SK-N-SH treated with all-trans-retinoic acid at 6 μM for 48 hours (cell line): ENCODE measurements around the gene CLOCK.

Experiments
- ATAC-seq: fragments of 200-7000 bp; cut with Tn5 transposase; 3 replicates; pipeline ENCODE4 v1.9.1; 2020; ENCODE audit warnings: mild to moderate bottlenecking, moderate library complexity
- ARNTL ChIP-seq: fragments of 450-650 bp; formaldehyde crosslinking; IDR thresholded peaks from 2 replicates; pipeline ENCODE4 v1.5.0; 2020; ENCODE audit warnings: low read depth, mild to moderate bottlenecking, moderate library complexity, borderline replicate concordance
- BACH2 ChIP-seq: fragments of 250-450 bp; sonication (Bioruptor Pico); IDR thresholded peaks from 2 replicates; pipeline ENCODE4 v1.9.0; 2021; ENCODE audit warnings: mild to moderate bottlenecking, borderline replicate concordance
- CSDC2 ChIP-seq: fragments of 250-450 bp; sonication (Bioruptor Pico); IDR thresholded peaks from 2 replicates; pipeline ENCODE4 v1.5.0; 2020; ENCODE audit warnings: mild to moderate bottlenecking, moderate library complexity
- ESRRG ChIP-seq: fragments of 250-450 bp; sonication (Bioruptor Pico); IDR thresholded peaks from 2 replicates; pipeline ENCODE4 v1.6.1; 2021; ENCODE audit warnings: mild to moderate bottlenecking
- GLIS3 ChIP-seq: fragments of 250-450 bp; sonication (Bioruptor Pico); IDR thresholded peaks from 2 replicates; pipeline ENCODE4 v1.5.0; 2020; ENCODE audit warnings: mild to moderate bottlenecking, moderate library complexity
- ISL1 ChIP-seq: fragments of 250-450 bp; sonication (Bioruptor Pico); IDR thresholded peaks from 2 replicates; pipeline ENCODE4 v2.1.2; 2022; ENCODE audit warnings: mild to moderate bottlenecking, moderate library complexity
- OSR1 ChIP-seq: fragments of 250-450 bp; sonication (Bioruptor Pico); IDR thresholded peaks from 2 replicates; pipeline ENCODE4 v1.8.0; 2022; ENCODE audit warnings: moderate library complexity, mild to moderate bottlenecking, inconsistent platforms
- PPARA ChIP-seq: fragments of 250-450 bp; sonication (Bioruptor Pico); IDR thresholded peaks from 2 replicates; pipeline ENCODE4 v1.5.0; 2020; ENCODE audit warnings: mild to moderate bottlenecking, borderline replicate concordance
- RARB ChIP-seq: fragments of 250-450 bp; sonication (Bioruptor Pico); IDR thresholded peaks from 2 replicates; pipeline ENCODE4 v1.8.0; 2021; ENCODE audit warnings: mild to moderate bottlenecking, moderate library complexity
- SNAI2 ChIP-seq: fragments of 250-450 bp; sonication (Bioruptor Pico); IDR thresholded peaks from 2 replicates; pipeline ENCODE4 v1.5.0; 2020; ENCODE audit warnings: mild to moderate bottlenecking, moderate library complexity
- TCF4 ChIP-seq: fragments of 250-450 bp; sonication (Bioruptor Pico); IDR thresholded peaks from 2 replicates; pipeline ENCODE4 v1.8.0; 2021; ENCODE audit warnings: mild to moderate bottlenecking, moderate library complexity, borderline replicate concordance
- TOX ChIP-seq: fragments of 250-450 bp; sonication (Bioruptor Pico); IDR thresholded peaks from 2 replicates; pipeline ENCODE4 v1.8.0; 2021; ENCODE audit warnings: mild to moderate bottlenecking, moderate library complexity, borderline replicate concordance
- ZC3H10 ChIP-seq: fragments of 250-450 bp; sonication (Bioruptor Pico); IDR thresholded peaks from 2 replicates; pipeline ENCODE4 v1.5.1; 2021; ENCODE audit warnings: mild to moderate bottlenecking, moderate library complexity
- ZFP3 ChIP-seq: fragments of 250-450 bp; sonication (Bioruptor Pico); IDR thresholded peaks from 2 replicates; pipeline ENCODE4 v1.5.0; 2020; ENCODE audit warnings: mild to moderate bottlenecking, moderate library complexity
- ZFP30 ChIP-seq: fragments of 450-650 bp; formaldehyde crosslinking; IDR thresholded peaks from 2 replicates; pipeline ENCODE4 v1.5.0; 2022; ENCODE audit warnings: mild to moderate bottlenecking, moderate library complexity
- ZNF565 ChIP-seq: fragments of 450-650 bp; formaldehyde crosslinking; conservative IDR thresholded peaks from 2 replicates; pipeline ENCODE4 v1.5.0; 2020; ENCODE audit warnings: low read depth, mild to moderate bottlenecking, moderate library complexity
- ZNF70 ChIP-seq: fragments of 450-650 bp; formaldehyde crosslinking; IDR thresholded peaks from 2 replicates; pipeline ENCODE4 v1.5.0; 2020; ENCODE audit warnings: mild to moderate bottlenecking, moderate library complexity
- ZNF8 ChIP-seq: fragments of 450-650 bp; formaldehyde crosslinking; IDR thresholded peaks from 2 replicates; pipeline ENCODE4 v1.5.0; 2020; ENCODE audit warnings: mild to moderate bottlenecking, moderate library complexity
- TF ChIP-seq, protein P1 (sequence below): fragments of 250-450 bp; sonication (Bioruptor Pico); IDR thresholded peaks from 2 replicates; pipeline ENCODE4 v1.5.1; 2020; ENCODE audit warnings: low read depth, mild to moderate bottlenecking, moderate library complexity
- TF ChIP-seq, protein P2 (sequence below): fragments of 250-450 bp; sonication (Bioruptor Pico); IDR thresholded peaks from 2 replicates; pipeline ENCODE4 v1.8.0; 2021; ENCODE audit warnings: low read depth, mild to moderate bottlenecking, moderate library complexity, borderline replicate concordance
- TF ChIP-seq, protein P3 (sequence below): fragments of 250-450 bp; sonication (Bioruptor Pico); IDR thresholded peaks from 2 replicates; pipeline ENCODE4 v1.5.1; 2021; ENCODE audit warnings: mild to moderate bottlenecking, moderate library complexity
- TF ChIP-seq, protein P4 (sequence below): fragments of 250-450 bp; sonication (Bioruptor Pico); IDR thresholded peaks from 2 replicates; pipeline ENCODE4 v1.5.0; 2020; ENCODE audit warnings: mild to moderate bottlenecking, moderate library complexity
- TF ChIP-seq, protein P5 (sequence below): fragments of 250-450 bp; sonication (Bioruptor Pico); IDR thresholded peaks from 2 replicates; pipeline ENCODE4 v1.8.0; 2020; ENCODE audit warnings: mild to moderate bottlenecking, moderate library complexity, borderline replicate concordance

The CLOCK gene

DNA sequence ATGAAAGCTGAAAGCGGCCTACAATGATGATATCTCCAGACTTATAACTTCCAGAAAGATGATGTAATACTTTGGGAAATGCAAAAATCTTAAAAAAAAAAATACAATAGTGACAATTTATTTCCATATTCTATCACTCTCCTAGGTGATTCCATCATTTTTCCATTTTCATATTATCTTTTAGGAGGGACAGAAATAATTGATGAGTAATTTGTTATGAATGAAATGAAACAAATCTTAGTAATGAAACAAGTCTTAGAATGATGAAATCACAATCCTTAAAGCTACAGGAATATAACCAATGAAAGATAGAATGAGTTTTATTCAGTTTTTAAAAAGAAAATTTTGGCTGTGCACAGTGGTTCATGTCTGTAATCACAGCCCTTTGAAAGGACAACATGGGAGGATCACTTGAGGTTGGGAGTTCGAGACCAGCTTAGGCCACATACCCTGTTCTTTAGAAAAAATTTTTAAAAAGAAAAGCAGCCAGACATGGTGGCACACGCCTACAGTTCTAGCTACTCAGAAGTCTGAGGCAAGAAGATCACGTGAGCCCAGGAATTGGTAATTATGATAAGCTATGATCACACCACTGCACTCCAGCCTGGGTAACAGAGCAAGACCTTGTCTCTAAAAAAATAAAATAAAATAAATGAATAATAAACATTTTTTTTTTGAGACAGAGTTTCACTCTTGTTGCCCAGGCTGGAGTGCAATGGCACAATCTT, 21.7 kb downstream of the CLOCK start:
- no peak for TF ChIP-seq TCF4 (CRISPR knock-in tag)
- TF ChIP-seq, protein P1, sequence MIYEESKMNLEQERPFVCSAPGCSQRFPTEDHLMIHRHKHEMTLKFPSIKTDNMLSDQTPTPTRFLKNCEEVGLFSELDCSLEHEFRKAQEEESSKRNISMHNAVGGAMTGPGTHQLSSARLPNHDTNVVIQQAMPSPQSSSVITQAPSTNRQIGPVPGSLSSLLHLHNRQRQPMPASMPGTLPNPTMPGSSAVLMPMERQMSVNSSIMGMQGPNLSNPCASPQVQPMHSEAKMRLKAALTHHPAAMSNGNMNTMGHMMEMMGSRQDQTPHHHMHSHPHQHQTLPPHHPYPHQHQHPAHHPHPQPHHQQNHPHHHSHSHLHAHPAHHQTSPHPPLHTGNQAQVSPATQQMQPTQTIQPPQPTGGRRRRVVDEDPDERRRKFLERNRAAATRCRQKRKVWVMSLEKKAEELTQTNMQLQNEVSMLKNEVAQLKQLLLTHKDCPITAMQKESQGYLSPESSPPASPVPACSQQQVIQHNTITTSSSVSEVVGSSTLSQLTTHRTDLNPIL, result peak; percentile 69
- peak; percentile 71 for TF ChIP-seq ISL1 (CRISPR knock-in tag)
- peak; percentile 43; the same call in 2 of the 3 replicates for ATAC-seq

DNA sequence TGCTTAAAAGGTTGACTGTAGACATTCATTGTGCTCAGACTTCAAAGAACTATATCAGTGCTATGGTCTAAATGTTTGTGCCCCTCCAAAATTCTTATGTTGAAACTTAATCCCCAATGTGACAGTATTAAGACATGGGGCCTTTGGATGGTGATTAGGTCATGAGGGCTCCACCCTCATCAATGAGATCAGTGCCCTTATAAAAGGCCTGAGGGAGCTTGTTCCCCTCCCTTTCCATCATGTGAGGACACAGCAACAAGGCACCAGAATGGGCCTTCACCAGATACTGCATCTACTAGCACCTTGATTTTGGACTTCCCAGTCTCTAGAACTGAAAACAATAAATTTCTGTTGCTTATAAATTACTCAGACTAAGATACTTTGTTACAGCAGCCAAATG, 28.3 kb downstream of the CLOCK start:
- no peak for TF ChIP-seq OSR1 (CRISPR knock-in tag)
- no peak for TF ChIP-seq ZNF8
- TF ChIP-seq ZFP3, result no peak
- TF ChIP-seq, protein P1, result no peak
- no peak for TF ChIP-seq ZNF70
- no peak for TF ChIP-seq SNAI2 (CRISPR knock-in tag)
- no peak for TF ChIP-seq ZFP30
- no peak for TF ChIP-seq CSDC2 (CRISPR knock-in tag)
- TF ChIP-seq ZC3H10, result no peak
- no peak for TF ChIP-seq ESRRG (CRISPR knock-in tag)
- TF ChIP-seq, protein P2, sequence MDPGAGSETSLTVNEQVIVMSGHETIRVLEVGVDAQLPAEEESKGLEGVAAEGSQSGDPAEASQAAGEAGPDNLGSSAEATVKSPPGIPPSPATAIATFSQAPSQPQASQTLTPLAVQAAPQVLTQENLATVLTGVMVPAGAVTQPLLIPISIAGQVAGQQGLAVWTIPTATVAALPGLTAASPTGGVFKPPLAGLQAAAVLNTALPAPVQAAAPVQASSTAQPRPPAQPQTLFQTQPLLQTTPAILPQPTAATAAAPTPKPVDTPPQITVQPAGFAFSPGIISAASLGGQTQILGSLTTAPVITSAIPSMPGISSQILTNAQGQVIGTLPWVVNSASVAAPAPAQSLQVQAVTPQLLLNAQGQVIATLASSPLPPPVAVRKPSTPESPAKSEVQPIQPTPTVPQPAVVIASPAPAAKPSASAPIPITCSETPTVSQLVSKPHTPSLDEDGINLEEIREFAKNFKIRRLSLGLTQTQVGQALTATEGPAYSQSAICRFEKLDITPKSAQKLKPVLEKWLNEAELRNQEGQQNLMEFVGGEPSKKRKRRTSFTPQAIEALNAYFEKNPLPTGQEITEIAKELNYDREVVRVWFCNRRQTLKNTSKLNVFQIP (CRISPR knock-in tag), result no peak

DNA sequence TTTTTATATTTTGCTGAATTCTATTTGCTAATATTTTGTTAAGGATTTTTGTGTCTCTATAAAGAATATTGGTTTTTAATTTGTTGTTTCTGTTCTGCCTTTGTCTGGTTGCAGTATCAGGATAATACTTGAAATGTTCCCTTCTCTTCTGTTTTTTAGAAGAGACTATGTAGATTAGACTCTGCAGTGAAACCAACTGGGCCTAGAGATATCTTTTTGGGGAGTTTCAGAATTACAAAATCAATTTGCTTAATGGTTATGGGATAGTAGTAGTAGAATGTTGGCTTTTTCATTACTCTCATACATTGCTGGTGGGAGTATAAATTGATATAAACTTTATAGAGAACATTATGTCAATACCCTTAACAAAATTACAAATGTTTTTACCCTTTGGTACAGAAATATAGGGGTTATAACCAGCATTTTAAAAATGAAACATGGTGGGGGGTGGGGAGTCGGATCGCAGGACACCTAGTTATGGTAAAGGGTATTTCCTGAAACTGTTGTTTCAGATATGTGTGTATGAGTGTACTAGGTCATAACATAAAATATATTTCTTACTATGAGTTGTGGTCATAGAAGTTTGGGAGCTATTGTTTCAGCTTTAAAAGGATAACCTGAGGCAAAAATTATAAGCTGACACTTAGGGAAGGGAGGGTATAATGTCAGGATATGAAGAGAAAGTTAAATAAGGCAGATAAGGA, 29.0 kb downstream of the CLOCK start:
- TF ChIP-seq, protein P3, sequence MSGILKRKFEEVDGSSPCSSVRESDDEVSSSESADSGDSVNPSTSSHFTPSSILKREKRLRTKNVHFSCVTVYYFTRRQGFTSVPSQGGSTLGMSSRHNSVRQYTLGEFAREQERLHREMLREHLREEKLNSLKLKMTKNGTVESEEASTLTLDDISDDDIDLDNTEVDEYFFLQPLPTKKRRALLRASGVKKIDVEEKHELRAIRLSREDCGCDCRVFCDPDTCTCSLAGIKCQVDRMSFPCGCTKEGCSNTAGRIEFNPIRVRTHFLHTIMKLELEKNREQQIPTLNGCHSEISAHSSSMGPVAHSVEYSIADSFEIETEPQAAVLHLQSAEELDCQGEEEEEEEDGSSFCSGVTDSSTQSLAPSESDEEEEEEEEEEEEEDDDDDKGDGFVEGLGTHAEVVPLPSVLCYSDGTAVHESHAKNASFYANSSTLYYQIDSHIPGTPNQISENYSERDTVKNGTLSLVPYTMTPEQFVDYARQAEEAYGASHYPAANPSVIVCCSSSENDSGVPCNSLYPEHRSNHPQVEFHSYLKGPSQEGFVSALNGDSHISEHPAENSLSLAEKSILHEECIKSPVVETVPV (CRISPR knock-in tag), result no peak
- no peak for TF ChIP-seq ESRRG (CRISPR knock-in tag)
- TF ChIP-seq, protein P1, result no peak
- TF ChIP-seq RARB (CRISPR knock-in tag), result no peak
- TF ChIP-seq PPARA (CRISPR knock-in tag), result no peak
- TF ChIP-seq ZFP3, result no peak
- TF ChIP-seq ZFP30, result no peak
- no peak for TF ChIP-seq GLIS3 (CRISPR knock-in tag)
- TF ChIP-seq, protein P4, sequence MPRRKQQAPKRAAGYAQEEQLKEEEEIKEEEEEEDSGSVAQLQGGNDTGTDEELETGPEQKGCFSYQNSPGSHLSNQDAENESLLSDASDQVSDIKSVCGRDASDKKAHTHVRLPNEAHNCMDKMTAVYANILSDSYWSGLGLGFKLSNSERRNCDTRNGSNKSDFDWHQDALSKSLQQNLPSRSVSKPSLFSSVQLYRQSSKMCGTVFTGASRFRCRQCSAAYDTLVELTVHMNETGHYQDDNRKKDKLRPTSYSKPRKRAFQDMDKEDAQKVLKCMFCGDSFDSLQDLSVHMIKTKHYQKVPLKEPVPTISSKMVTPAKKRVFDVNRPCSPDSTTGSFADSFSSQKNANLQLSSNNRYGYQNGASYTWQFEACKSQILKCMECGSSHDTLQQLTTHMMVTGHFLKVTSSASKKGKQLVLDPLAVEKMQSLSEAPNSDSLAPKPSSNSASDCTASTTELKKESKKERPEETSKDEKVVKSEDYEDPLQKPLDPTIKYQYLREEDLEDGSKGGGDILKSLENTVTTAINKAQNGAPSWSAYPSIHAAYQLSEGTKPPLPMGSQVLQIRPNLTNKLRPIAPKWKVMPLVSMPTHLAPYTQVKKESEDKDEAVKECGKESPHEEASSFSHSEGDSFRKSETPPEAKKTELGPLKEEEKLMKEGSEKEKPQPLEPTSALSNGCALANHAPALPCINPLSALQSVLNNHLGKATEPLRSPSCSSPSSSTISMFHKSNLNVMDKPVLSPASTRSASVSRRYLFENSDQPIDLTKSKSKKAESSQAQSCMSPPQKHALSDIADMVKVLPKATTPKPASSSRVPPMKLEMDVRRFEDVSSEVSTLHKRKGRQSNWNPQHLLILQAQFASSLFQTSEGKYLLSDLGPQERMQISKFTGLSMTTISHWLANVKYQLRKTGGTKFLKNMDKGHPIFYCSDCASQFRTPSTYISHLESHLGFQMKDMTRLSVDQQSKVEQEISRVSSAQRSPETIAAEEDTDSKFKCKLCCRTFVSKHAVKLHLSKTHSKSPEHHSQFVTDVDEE, result no peak
- TF ChIP-seq ARNTL, result no peak
- TF ChIP-seq SNAI2 (CRISPR knock-in tag), result no peak
- no peak for TF ChIP-seq ZC3H10
- TF ChIP-seq, protein P2 (CRISPR knock-in tag), result no peak
- no peak for TF ChIP-seq OSR1 (CRISPR knock-in tag)
- TF ChIP-seq TOX (CRISPR knock-in tag), result no peak
- TF ChIP-seq BACH2 (CRISPR knock-in tag), result no peak
- no peak for TF ChIP-seq ZNF70
- TF ChIP-seq, protein P5, sequence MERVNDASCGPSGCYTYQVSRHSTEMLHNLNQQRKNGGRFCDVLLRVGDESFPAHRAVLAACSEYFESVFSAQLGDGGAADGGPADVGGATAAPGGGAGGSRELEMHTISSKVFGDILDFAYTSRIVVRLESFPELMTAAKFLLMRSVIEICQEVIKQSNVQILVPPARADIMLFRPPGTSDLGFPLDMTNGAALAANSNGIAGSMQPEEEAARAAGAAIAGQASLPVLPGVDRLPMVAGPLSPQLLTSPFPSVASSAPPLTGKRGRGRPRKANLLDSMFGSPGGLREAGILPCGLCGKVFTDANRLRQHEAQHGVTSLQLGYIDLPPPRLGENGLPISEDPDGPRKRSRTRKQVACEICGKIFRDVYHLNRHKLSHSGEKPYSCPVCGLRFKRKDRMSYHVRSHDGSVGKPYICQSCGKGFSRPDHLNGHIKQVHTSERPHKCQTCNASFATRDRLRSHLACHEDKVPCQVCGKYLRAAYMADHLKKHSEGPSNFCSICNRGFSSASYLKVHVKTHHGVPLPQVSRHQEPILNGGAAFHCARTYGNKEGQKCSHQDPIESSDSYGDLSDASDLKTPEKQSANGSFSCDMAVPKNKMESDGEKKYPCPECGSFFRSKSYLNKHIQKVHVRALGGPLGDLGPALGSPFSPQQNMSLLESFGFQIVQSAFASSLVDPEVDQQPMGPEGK (CRISPR knock-in tag), result no peak
- TF ChIP-seq ZNF8, result no peak
- TF ChIP-seq ZNF565 (CRISPR knock-in tag), result no peak
- TF ChIP-seq, all 23 proteins: peak for 0
- no peak for ATAC-seq

More for the DNA sequence above, 28.3 kb downstream of the CLOCK start:
- ATAC-seq, result no peak
